HK-2 (cell line): ENCODE results near the gene NUP58.

Source experiments
- DNase-seq: peaks from one replicate; pipeline ENCODE4 v3.0.0-alpha.2; 2018; ENCODE audit not compliant: unreplicated experiment

The NUP58 gene

GRCh38 chr13:25301347-25302113, at the start of gene NUP58:
NUP58 (plus strand) TSS chr13:25301625; CDS start chr13:25301774, 149 bp downstream.
- DNase-seq, result peak; percentile 89

- DNase-seq, result no peak
Measured at GRCh38 chr13:25252225-25252624, 49.2 kb upstream of the NUP58 start.

DNA sequence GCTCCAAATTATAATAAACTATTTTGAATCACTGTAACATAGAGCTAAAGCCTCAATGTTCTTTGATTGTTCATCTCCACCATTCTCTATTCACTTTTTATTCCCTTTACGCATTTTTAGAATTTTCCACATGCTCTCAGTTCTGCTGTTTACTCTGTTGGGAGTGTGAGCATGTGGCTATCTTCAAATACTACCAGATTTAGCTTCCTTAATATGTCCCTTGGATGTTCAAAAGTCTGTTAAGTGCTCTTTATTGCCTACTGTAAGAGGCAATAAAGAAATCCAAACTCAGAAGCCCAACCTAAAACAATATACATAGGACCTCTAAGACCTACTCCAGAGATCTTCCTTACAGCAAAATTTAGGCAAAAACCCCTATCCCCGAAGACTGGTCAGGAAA, 48.7 kb upstream of the NUP58 start:
- DNase-seq, result no peak

GRCh38 chr13:25253702-25254101, 47.7 kb upstream of the NUP58 start:
- DNase-seq, result no peak

- no peak for DNase-seq
Measured at GRCh38 chr13:25262261-25262660, 39.2 kb upstream of the NUP58 start.

DNA sequence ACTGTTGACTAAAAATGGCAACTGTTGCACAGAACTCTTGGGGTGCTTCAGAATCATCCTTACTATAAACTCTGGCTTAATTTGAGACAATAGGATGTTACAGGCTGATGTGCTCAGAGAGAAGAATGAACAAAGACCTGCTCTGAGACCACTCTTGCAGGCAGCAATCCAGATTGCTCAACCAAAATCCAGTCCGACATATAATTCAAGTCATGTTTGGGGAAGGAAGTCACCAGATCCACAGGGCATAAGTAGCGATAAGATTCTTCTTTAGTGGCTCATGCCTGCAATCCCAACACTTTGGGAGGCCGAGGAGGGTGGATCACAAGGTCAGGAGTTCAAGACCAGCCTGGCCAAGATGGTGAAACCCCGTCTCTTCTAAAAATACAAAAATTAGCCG, 34.7 kb upstream of the NUP58 start:
- DNase-seq, result no peak

GRCh38 chr13:25267715-25268114, 33.7 kb upstream of the NUP58 start:
- no peak for DNase-seq

DNA sequence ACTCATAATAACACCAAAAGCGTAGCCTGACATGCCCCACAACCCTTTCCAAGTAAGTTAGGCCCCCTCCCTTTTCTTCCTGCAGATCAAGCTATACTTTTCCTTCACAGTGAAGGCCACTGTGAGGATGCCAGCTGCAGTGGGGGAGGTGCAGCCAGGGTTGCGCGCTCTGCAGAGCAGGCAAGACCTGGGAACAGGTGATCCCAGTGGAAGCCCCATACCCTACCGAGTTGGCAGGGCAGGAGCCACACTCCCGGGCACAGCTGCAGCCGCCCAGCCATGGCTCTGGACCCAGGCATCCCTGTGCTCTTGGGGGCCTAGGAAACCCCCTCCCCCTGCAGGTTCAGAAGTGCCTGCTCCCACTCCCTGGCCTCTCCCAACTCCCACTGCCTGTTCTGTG, 32.9 kb upstream of the NUP58 start:
- no peak for DNase-seq

DNA sequence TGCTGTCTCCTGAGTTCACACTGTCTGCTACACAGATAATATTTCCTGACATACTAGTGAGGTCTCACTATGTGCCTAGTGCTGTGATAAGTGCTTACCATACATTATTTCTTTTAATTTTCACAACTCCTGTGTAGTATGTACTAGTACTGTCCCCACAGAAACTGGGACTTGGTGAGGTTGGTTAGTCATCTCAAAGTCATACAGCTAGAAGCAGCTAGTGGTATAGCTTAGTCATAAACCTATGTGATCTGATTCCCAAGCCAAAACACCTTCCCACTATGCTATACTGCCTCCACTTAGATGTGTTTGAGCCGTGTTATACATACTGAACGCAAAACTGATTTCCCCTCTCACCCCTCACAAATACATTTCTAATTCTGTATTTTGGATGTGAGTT, 24.7 kb upstream of the NUP58 start:
- no peak for DNase-seq

GRCh38 chr13:25280396-25280795, 21.0 kb upstream of the NUP58 start:
- DNase-seq, result no peak

GRCh38 chr13:25281193-25281934, 20.1 kb upstream of the NUP58 start:
- no peak for DNase-seq

GRCh38 chr13:25281935-25282332, 19.5 kb upstream of the NUP58 start:
- DNase-seq, result no peak

- peak; percentile 19 for DNase-seq
Measured at GRCh38 chr13:25286308-25286968, 15.0 kb upstream of the NUP58 start.

GRCh38 chr13:25286969-25287961, 14.2 kb upstream of the NUP58 start, which contains the start of gene MTMR6:
MTMR6 (minus strand) TSS chr13:25287488; CDS start chr13:25287247, 241 bp downstream.
- DNase-seq, result peak; percentile 87

DNA sequence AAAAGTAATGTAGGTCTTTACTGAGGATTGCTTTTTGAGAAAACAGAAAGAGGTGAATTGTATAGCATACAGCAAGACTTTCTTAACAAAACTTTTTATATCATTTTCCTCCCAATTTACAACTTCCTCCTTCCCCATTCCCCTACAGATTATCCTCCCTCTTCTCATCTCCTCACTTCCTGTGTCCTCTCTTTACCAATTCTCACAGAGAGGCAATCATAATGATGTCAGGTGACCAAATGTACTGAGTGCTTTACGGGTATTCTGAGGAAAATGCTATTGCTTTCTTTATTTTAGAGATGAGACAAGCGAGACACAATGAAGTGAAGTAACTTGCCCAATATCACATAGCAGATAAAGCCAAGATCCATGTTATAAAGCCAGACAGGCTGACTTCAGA, 12.5 kb upstream of the NUP58 start:
- no peak for DNase-seq

DNA sequence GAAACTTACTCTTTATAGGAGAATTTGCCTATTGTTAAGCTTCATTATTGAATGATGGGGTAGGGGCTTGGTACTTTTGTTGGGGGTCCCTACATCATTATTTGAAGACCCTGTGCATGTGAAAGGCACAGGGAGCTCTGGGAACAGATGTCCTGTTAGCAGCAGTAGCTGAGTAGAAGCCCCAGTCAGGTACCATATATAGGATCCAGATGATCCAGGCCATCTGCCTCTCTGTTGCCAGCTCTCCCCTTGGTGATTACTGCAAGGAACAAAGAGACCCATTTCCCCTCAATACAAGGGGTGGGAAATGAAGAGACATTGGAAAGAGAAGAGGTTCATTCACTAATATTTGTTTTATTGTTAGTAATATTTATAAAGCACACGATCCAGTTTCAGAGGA, 9.7 kb upstream of the NUP58 start:
- no peak for DNase-seq

- no peak for DNase-seq
Measured at GRCh38 chr13:25292301-25292700, 9.1 kb upstream of the NUP58 start.

- no peak for DNase-seq
Measured at GRCh38 chr13:25295228-25295627, 6.2 kb upstream of the NUP58 start.

DNA sequence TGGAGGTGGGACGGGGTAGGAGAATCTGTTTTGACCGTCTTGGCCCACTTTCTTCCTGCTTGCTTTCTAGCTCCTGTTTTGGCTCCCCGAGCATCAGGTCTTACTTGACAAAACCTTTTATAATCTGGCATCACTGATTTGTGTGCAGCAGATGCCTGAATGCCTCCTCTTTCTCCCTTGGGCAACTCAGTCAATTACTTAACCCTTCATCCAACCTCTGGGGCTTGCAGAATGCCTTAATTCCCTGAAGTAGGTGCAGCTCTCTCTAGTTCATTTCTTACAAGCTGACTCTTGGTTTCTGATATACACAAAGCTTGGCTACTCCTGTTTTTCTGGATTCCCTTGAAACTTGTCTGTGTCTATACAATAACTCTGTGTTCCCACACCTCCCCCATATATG, 5.7 kb upstream of the NUP58 start:
- no peak for DNase-seq

DNA sequence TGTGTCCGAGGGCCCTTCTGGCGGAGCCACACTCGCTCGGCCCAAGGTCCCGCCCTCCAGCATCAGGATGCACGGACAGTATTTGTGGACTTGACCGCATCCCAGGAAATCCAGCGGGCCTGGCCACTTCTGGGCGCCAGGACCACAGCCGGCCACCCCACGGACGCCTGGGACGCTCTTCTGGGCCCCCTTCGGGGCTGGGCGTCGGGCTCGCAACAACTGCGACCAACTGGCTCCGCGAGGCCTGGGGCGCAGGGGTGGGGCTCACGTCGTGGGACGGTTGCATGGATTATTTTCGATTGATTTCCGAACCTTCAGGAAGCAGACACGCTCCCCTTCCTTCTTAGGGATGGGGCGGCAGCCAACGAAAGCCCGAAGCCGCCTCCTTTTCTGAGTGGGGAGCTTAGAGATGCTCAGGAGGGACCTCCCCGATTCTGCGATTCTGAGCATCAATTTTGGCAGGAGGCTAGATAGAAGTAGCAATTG, 521 bp upstream of the NUP58 start:
- no peak for DNase-seq

- DNase-seq, result no peak
Measured at GRCh38 chr13:25302121-25302520, 696 bp downstream of the NUP58 start.
